HCT116 (cell line): ENCODE results near the gene CCDC191. TPM values are rescaled to one million over a fixed set of nuclear protein-coding genes. Genes with fewer than 3 reads are reported as not detected.

Experiments
- ATAC-seq: fragments of 200-7000 bp; cut with Tn5 transposase; 2 replicates; pipeline ENCODE4 v1.9.1; 2020; ENCODE audit warnings: mild to moderate bottlenecking, moderate library complexity
- BruUV-seq: library from RNA; stranded (reverse); fragments of 400-500 nt; replicated peaks from 2 replicates; lab custom pipeline; 2021; lab: Mats Ljungman, UMichigan
- CTCF ChIA-PET: fragments of 300-600 bp; sonication (Branson Sonifier 250); formaldehyde crosslinking; loops from one replicate; lab custom pipeline; 2021; ENCODE audit warnings: antibody characterized with exemption; lab: Charles Lee
- POLR2A ChIA-PET: fragments of 300-600, 350-600 bp; sonication (Branson Sonifier 250); formaldehyde crosslinking; loops from one replicate; lab custom pipeline; 2021; ENCODE audit warnings: antibody characterized with exemption; lab: Charles Lee
- RAD21 ChIA-PET, 2 experiments: fragments of 300-600 bp; sonication (Branson Sonifier 250); formaldehyde crosslinking; loops; one replicate each; lab custom pipeline; 2023; ENCODE audit warnings: low total read pairs in 2 of 2; ENCODE audit not compliant: uncharacterized antibody in 2 of 2, unreplicated experiment in 2 of 2, low non-redundant PET in 1 of 2; lab: Charles Lee
- DNase-seq: peaks from one replicate; pipeline ENCODE4 v3.0.0-alpha.2; 2010; ENCODE audit warnings: low read depth, low spot score
- H2AFZ ChIP-seq: fragments of 200-600 bp; shearing (Covaris generic), sonication (generic); 2 replicates; pipeline ENCODE4 v1.6.1; 2017; ENCODE audit warnings: low read depth, mixed run types, mixed read lengths, antibody characterized with exemption, low read length; ENCODE audit not compliant: poor library complexity, severe bottlenecking
- H3K27ac ChIP-seq: 2 replicates; pipeline ENCODE4 v1.5.1; 2012; ENCODE audit warnings: low read depth, low read length
- H3K27me3 ChIP-seq: fragments of 200-600 bp; sonication (generic); 2 replicates; pipeline ENCODE4 v1.6.1; 2016; ENCODE audit warnings: mixed run types, low read length, mixed read lengths; ENCODE audit not compliant: insufficient read depth
- H3K36me3 ChIP-seq, 2 experiments: fragments of 200-500 bp in 1 of 2; fragments of 200-600 bp in 1 of 2; sonication (Bioruptor generic) in 1 of 2; sonication (generic) in 1 of 2; 2 replicates each; pipeline versions ENCODE4 v1.5.1 to v1.6.1; 2014 to 2016; ENCODE audit warnings: low read length in 2 of 2, inconsistent platforms in 1 of 2, mixed read lengths in 1 of 2, mixed run types in 1 of 2; ENCODE audit not compliant: insufficient read depth in 2 of 2, control insufficient read depth in 1 of 2
- H3K4me1 ChIP-seq, 2 experiments: fragments of 200-600 bp in 1 of 2; sonication (generic) in 1 of 2; 2 replicates each; pipeline versions ENCODE4 v1.5.1 to v1.6.1; 2012 to 2017; ENCODE audit warnings: low read length in 2 of 2, inconsistent platforms in 1 of 2, mild to moderate bottlenecking in 1 of 2, mixed read lengths in 1 of 2, mixed run types in 1 of 2, moderate library complexity in 1 of 2; ENCODE audit not compliant: insufficient read depth in 2 of 2, control insufficient read depth in 1 of 2
- H3K4me2 ChIP-seq: fragments of 200-600 bp; sonication (generic); 2 replicates; pipeline ENCODE4 v1.6.1; 2017; ENCODE audit warnings: mixed run types, low read length, mixed read lengths
- H3K4me3 ChIP-seq, 2 experiments: fragments of 200-600 bp in 1 of 2; sonication (generic) in 1 of 2; replicated peaks in 1 of 2; 2 replicates each; pipeline ENCODE4 v1.5.1; 2011 to 2016; ENCODE audit warnings: low read length in 2 of 2, control low read depth in 1 of 2, low read depth in 1 of 2, mild to moderate bottlenecking in 1 of 2, mixed read lengths in 1 of 2, mixed run types in 1 of 2
- H3K79me2 ChIP-seq: fragments of 200-600 bp; sonication (generic); 2 replicates; pipeline ENCODE4 v1.6.1; 2017; ENCODE audit warnings: mild to moderate bottlenecking, mixed run types, low read length, moderate library complexity, mixed read lengths; ENCODE audit not compliant: insufficient read depth
- H3K9ac ChIP-seq: fragments of 200-600 bp; sonication (generic); 2 replicates; pipeline ENCODE4 v1.6.1; 2016; ENCODE audit warnings: low read length, mixed read lengths
- H3K9me2 ChIP-seq: fragments of 200-600 bp; sonication (generic), shearing (Covaris generic); 2 replicates; pipeline ENCODE4 v1.6.1; 2017; ENCODE audit warnings: mixed run types, mild to moderate bottlenecking, moderate library complexity; ENCODE audit not compliant: insufficient read depth
- H3K9me3 ChIP-seq, 2 experiments: fragments of 200-500 bp in 1 of 2; fragments of 200-600 bp in 1 of 2; sonication (Bioruptor generic) in 1 of 2; sonication (generic) in 1 of 2; 2 replicates each; pipeline ENCODE4 v1.6.1; 2014 to 2017; ENCODE audit warnings: low read length in 2 of 2, mixed read lengths in 2 of 2, inconsistent platforms in 1 of 2, low read depth in 1 of 2, mild to moderate bottlenecking in 1 of 2, mixed run types in 1 of 2, moderate library complexity in 1 of 2; ENCODE audit not compliant: control insufficient read depth in 1 of 2, insufficient read depth in 1 of 2
- H4K20me1 ChIP-seq: fragments of 200-600 bp; sonication (generic), shearing (Covaris generic); 2 replicates; pipeline ENCODE4 v1.6.1; 2017; ENCODE audit warnings: mixed run types, mild to moderate bottlenecking, moderate library complexity; ENCODE audit not compliant: insufficient read depth
- CBX3 ChIP-seq: IDR thresholded peaks from 2 replicates; pipeline ENCODE4 v1.6.1; 2012; ENCODE audit warnings: low read depth
- CEBPB ChIP-seq: IDR thresholded peaks from 2 replicates; pipeline ENCODE4 v1.6.1; 2012; ENCODE audit warnings: low read depth
- EGR1 ChIP-seq: IDR thresholded peaks from 2 replicates; pipeline ENCODE4 v1.6.1; 2012; ENCODE audit warnings: low read depth
- ELF1 ChIP-seq: IDR thresholded peaks from 2 replicates; pipeline ENCODE4 v1.6.1; 2012; ENCODE audit warnings: low read depth, borderline replicate concordance
- EZH2 ChIP-seq: fragments of 200-600 bp; sonication (generic); IDR thresholded peaks from 2 replicates; pipeline ENCODE4 v1.6.1; 2017; ENCODE audit warnings: antibody characterized with exemption, mixed run types
- EZH2phosphoT487 ChIP-seq: fragments of 200-600 bp; IDR thresholded peaks from 2 replicates; pipeline ENCODE4 v1.6.1; 2018; ENCODE audit warnings: antibody characterized with exemption, borderline replicate concordance
- FOSL1 ChIP-seq: IDR thresholded peaks from 2 replicates; pipeline ENCODE4 v1.6.1; 2012; ENCODE audit warnings: low read depth
- JUND ChIP-seq: IDR thresholded peaks from 2 replicates; pipeline ENCODE4 v1.6.1; 2012
- MAX ChIP-seq: IDR thresholded peaks from 2 replicates; pipeline ENCODE4 v1.6.1; 2012
- POLR2A ChIP-seq: IDR thresholded peaks from 2 replicates; pipeline ENCODE4 v1.7.0; 2011; ENCODE audit warnings: borderline replicate concordance; ENCODE audit not compliant: insufficient read depth, insufficient read length; ENCODE audit errors: extremely low read depth
- POLR2AphosphoS5 ChIP-seq: IDR thresholded peaks from 2 replicates; pipeline ENCODE4 v1.6.1; 2011; ENCODE audit warnings: mild to moderate bottlenecking, low read depth, low read length, moderate library complexity
- SIN3A ChIP-seq: IDR thresholded peaks from 2 replicates; pipeline ENCODE4 v1.6.1; 2012; ENCODE audit warnings: low read depth
- SP1 ChIP-seq: IDR thresholded peaks from 2 replicates; pipeline ENCODE4 v1.6.1; 2012; ENCODE audit warnings: low read depth
- SRF ChIP-seq: IDR thresholded peaks from 2 replicates; pipeline ENCODE4 v1.6.1; 2012; ENCODE audit warnings: low read depth
- YY1 ChIP-seq: IDR thresholded peaks from 2 replicates; pipeline ENCODE4 v1.6.1; 2011; ENCODE audit warnings: low read length, low read depth, moderate library complexity, mild to moderate bottlenecking; ENCODE audit not compliant: insufficient replicate concordance; ENCODE audit errors: extremely low read depth
- ZBTB33 ChIP-seq: IDR thresholded peaks from 2 replicates; pipeline ENCODE4 v1.6.1; 2011; ENCODE audit warnings: mild to moderate bottlenecking, low read length, moderate library complexity; ENCODE audit not compliant: insufficient replicate concordance; ENCODE audit errors: extremely low read depth
- ZFX ChIP-seq: fragments of 450-650 bp; IDR thresholded peaks from 2 replicates; pipeline ENCODE4 v1.6.1; 2017
- ZNF274 ChIP-seq: fragments of 200-500 bp; sonication (Bioruptor generic); IDR thresholded peaks from 2 replicates; pipeline ENCODE4 v1.6.1; 2014; ENCODE audit warnings: mild to moderate bottlenecking, low read depth, low read length, inconsistent platforms
- intact Hi-C: fragments of 100-400 bp; cut with micrococcal nuclease; formaldehyde crosslinking; loops from 2 replicates; pipeline ENCODE4 v1.10.0; 2022
- total RNA-seq: library from RNA; stranded (reverse); gene quantifications from one replicate; pipeline ENCODE4 v1.2.1, GENCODE V29; 2021; ENCODE audit not compliant: unreplicated experiment
- TF ChIP-seq, protein P1 (sequence below): IDR thresholded peaks from 2 replicates; pipeline ENCODE4 v1.6.1; 2012
- TF ChIP-seq, protein P2 (sequence below), 3 experiments: fragments of 200-600 bp in 1 of 3; sonication (generic) in 1 of 3; IDR thresholded peaks in 2 of 3; conservative IDR thresholded peaks in 1 of 3; 2 replicates each; pipeline ENCODE4 v1.5.1; 2012 to 2017; ENCODE audit warnings: low read depth in 2 of 3, low read length in 2 of 3, antibody characterized with exemption in 1 of 3, borderline replicate concordance in 1 of 3, control low read depth in 1 of 3, mild to moderate bottlenecking in 1 of 3, mixed read lengths in 1 of 3, mixed run types in 1 of 3, moderate library complexity in 1 of 3; ENCODE audit not compliant: insufficient read depth in 1 of 3

CCDC191 gene
- total RNA-seq, 1 experiment from 2014 or later, result 4.1 TPM

- TF ChIP-seq ZBTB33 (no peak), EZH2phosphoT487 (no peak), CEBPB (no peak), MAX (no peak), JUND (no peak), ZFX (no peak), SP1 (no peak), ZNF274 (no peak), CBX3 (no peak), YY1 (no peak), FOSL1 (no peak)
- TF ChIP-seq, protein P1, sequence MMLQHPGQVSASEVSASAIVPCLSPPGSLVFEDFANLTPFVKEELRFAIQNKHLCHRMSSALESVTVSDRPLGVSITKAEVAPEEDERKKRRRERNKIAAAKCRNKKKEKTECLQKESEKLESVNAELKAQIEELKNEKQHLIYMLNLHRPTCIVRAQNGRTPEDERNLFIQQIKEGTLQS, result no peak
Observed at GRCh38 chr3:114083112-114083511, 26.8 kb upstream of the CCDC191 start (continued).

GRCh38 chr3:114081037-114081436, 24.7 kb upstream of the CCDC191 start:
- POLR2A ChIA-PET, result no interaction called here
- peaks cover 43 to 67% of the 10 kb centered on the region in 2 experiments; a peak in 3 of 4 replicates for H3K36me3 ChIP-seq
- CTCF ChIA-PET, result no interaction called here
- RAD21 ChIA-PET, result no interaction called here
- ATAC-seq (no peak), DNase-seq (no peak)
- intact Hi-C loops, result no loop called here
- no peak overlapping the region for H3K9ac ChIP-seq
- peaks cover 3% of the 10 kb centered on the region; the same call in 1 of the 2 replicates for H4K20me1 ChIP-seq
- H3K4me1 ChIP-seq, result no peaks in the 10 kb centered on the region
- no peak overlapping the region for H3K4me3 ChIP-seq
- no peaks in the 10 kb centered on the region for H3K9me3 ChIP-seq
- no TSS peak for BruUV-seq
- H3K27me3 ChIP-seq, result no peaks in the 10 kb centered on the region
- H3K4me2 ChIP-seq, result no peak overlapping the region
- H3K9me2 ChIP-seq, result no peaks in the 10 kb centered on the region
- H3K79me2 ChIP-seq, result peaks cover 23% of the 10 kb centered on the region
- no peak overlapping the region for H3K27ac ChIP-seq
- H2AFZ ChIP-seq, result no peak overlapping the region
- TF ChIP-seq, protein P2, sequence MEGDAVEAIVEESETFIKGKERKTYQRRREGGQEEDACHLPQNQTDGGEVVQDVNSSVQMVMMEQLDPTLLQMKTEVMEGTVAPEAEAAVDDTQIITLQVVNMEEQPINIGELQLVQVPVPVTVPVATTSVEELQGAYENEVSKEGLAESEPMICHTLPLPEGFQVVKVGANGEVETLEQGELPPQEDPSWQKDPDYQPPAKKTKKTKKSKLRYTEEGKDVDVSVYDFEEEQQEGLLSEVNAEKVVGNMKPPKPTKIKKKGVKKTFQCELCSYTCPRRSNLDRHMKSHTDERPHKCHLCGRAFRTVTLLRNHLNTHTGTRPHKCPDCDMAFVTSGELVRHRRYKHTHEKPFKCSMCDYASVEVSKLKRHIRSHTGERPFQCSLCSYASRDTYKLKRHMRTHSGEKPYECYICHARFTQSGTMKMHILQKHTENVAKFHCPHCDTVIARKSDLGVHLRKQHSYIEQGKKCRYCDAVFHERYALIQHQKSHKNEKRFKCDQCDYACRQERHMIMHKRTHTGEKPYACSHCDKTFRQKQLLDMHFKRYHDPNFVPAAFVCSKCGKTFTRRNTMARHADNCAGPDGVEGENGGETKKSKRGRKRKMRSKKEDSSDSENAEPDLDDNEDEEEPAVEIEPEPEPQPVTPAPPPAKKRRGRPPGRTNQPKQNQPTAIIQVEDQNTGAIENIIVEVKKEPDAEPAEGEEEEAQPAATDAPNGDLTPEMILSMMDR (IDR thresholded peaks at IDR 0.05 in 2 of 3, conservative IDR thresholded peaks at IDR 0.05 in 1 of 3; ENCODE audit: borderline replicate concordance in 1 of 3, insufficient read depth in 1 of 3, low read depth in 2 of 3, low read length in 2 of 3), result no peak
- TF ChIP-seq YY1 (no peak), SP1 (no peak), ELF1 (no peak), JUND (no peak), ZNF274 (no peak), POLR2AphosphoS5 (no peak), SRF (no peak), ZFX (no peak), EZH2 (no peak), EGR1 (no peak), CBX3 (no peak), SIN3A (no peak), ZBTB33 (no peak), POLR2A (no peak)
- TF ChIP-seq, protein P1, result no peak
